Measurements from ENCODE around the gene SLC39A7.
A peak's percentile ranks its signal among the peaks of the same experiment; 100 is the strongest.

The SLC39A7 gene

GRCh38 chr6:33190504-33191107 is 10.1 kb upstream of the SLC39A7 start:
- no peak for DNase-seq (ENCODE audit: low read depth in 2 of 2)

- no peak for DNase-seq (ENCODE audit: low read depth in 2 of 2)
These were observed 9.1 kb upstream of the SLC39A7 start for GRCh38 chr6:33191383-33192104.

- DNase-seq (ENCODE audit: low read depth in 2 of 2) = no peak
These were observed 8.5 kb upstream of the SLC39A7 start, which contains the start of gene COL11A2 for GRCh38 chr6:33192105-33192646. TSS of gene COL11A2 (minus strand) at chr6:33192467. CDS start at chr6:33192240, 227 bp downstream.

DNA sequence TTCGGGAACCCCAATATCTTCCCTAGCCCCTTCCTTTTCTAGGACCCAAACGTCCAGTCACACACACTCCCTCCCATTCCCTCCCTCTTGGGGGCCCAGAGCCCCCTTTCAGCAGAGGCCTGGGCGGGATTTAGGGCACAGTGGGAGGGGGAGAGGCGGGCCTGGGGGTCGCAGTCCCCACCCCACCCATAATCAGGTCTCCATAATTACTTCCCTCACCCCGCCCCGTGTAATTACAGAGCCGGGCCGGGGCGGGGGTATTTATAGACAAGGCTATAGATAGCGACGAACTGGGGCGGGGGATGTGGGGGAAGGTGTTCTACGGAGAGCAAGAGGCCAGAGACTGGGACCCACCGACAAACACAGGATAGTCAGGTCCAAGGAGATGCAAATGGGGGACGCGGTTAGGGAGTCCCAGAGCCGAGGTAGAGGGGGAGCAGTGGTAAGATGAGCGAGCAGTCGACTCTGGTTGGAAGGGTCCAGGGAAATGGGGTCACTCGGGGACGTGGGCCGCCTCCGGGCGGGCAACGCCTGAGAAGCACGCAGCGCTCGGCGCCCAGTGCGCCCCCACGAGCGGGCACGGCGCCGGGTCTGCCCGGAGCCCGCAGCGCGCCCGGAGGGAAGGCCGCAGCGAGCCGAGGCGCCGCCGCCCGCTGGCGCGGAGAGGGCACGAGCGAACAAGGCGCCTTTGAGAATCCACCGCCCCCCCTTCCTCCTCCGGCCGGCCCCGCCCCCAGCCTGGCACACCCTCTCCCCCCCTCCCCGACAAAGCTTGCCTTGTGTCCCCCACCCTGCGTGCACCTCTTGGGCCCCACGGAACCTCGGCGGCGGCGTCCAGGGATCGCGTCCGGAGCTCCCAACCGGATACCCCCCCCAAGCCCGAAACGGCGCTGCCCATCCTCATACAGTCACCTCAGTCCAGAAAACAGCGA is 7.7 kb upstream of the SLC39A7 start:
- DNase-seq (ENCODE audit: low read depth in 2 of 2) = peak in 1 of 2 donors; percentile 39

DNA sequence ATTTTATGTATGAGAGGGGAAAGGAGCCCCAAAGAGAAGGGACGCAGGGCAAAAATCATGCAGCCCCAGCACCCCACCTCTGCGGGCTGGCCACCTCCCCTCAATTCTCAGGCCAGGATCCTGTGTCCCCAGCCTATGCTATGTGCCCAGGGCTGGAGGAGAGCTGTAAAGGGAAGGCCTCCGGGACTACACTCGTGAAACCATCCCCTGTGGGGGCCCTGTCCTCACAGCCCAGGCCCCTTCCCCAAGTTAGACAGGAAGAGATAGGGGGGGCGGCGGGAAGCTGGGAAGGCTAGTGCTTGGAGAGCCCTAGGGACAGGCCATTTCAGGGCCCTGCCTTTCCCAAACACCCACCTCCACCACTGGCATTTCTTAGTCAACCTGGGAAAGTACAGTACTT is 7.0 kb upstream of the SLC39A7 start:
- no peak for DNase-seq (ENCODE audit: low read depth in 2 of 2)

- no peak for DNase-seq (ENCODE audit: low read depth in 2 of 2)
These were observed 6.2 kb upstream of the SLC39A7 start for GRCh38 chr6:33194431-33194979.

GRCh38 chr6:33195304-33196165 is 5.1 kb upstream of the SLC39A7 start:
- no peak for DNase-seq (ENCODE audit: low read depth in 2 of 2)

GRCh38 chr6:33197431-33198048 is 3.1 kb upstream of the SLC39A7 start:
- no peak for DNase-seq (ENCODE audit: low read depth in 2 of 2)

DNA sequence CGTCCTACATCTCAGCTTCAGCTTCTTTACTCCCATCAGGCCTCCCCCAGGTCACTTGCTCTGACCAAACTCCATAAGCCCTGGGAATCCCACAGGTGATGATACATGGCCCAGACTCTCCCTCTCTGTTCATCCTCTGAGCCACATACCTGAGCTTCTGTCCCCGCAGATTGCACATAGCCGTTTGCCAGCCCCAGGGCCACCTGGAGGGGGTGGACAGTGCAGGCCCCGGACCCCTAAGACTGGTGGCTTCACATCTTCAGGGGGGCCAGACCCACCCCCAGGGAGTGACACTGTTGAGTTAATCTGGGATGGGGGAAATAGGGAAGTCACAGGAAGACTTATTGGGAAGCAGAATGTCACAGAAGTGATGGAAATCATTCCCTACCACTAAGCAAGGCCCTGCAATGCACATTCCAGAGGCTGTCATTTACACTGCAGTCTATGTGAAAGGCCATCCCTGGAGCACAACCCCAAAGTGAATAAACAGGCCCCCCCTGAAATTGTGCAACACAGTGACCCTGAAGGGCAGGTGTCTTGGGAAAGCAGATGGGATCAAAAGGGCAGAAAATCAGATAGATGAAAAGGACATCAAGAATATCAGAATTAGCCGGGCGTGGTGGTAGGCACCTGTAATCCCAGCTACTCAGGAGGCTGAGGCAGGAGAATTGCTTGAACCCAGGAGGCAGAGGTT is 2.4 kb upstream of the SLC39A7 start:
- no peak for DNase-seq (ENCODE audit: low read depth in 2 of 2)

DNA sequence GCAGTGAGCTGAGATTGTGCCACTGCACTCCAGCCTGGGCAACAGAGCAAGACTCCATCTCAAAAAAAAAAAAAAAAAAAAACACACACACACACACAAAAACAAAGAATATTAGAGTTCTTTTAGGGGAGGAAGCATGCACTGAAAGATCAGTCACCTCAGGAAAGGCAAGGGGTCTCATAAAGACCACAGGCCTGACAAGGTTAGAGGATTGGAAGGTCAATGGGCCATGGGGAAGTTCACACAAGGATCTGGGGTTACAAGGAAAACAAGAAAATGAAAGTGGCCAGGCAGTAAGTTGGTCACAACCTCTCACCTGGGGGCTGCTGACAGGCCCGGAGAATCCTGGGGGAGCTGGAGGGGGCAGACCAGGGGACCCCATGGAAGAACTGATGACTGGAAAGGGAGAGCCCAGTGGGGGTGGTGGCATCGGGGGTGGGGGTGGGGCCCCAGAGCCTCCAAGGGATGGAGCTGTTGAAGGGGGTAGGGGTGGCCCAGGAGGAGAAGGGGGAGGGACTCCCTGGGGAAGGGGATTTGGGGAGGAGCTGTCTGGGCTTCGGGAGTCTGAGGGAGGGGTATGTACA is 1.7 kb upstream of the SLC39A7 start:
- no peak for DNase-seq (ENCODE audit: low read depth in 2 of 2)

DNA sequence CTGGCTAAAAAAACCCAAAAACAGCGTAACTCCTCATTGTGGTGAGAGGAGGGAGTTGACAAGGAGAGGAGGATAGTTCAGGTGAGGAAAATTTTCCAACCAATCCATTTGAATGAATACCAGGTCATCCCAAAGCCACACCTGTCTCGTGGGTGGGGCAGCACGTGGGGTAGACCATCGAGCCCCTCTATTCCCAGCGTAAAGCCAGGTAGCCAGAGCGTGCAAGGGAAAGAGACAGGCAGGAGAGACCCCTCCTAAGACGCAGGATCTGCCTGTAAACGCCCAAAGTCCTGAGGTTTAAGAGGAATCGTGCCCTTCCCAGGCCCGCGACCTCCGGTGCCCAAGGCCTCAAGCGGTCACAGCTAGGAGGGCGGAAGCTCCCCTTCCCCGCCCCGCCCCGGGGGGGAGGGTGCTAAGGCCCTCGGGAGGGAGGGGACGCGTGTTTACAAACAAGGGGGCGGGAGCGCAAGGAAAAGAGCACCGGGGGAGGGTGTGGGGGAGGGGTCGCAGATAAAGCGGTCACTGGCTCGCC is 914 bp upstream of the SLC39A7 start:
- DNase-seq (ENCODE audit: low read depth in 2 of 2) = peak; percentile 36 to 68

DNA sequence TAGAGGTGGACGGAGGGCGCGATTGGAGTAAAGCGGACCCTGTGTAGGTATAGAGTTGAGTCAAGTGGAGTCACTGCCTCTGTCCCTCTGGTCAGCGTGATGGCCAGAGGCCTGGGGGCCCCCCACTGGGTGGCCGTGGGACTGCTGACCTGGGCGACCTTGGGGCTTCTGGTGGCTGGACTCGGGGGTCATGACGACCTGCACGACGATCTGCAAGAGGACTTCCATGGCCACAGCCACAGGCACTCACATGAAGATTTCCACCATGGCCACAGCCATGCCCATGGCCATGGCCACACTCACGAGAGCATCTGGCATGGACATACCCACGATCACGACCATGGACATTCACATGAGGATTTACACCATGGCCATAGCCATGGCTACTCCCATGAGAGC is 479 bp downstream of the SLC39A7 start:
- DNase-seq (ENCODE audit: low read depth in 2 of 2) = no peak

GRCh38 chr6:33201935-33202334 is 1.3 kb downstream of the SLC39A7 start:
- no peak for DNase-seq (ENCODE audit: low read depth in 2 of 2)

GRCh38 chr6:33202799-33203198 is 2.1 kb downstream of the SLC39A7 start:
- no peak for DNase-seq (ENCODE audit: low read depth in 2 of 2)

GRCh38 chr6:33203443-33204164 is 2.9 kb downstream of the SLC39A7 start:
- no peak for DNase-seq (ENCODE audit: low read depth in 2 of 2)

GRCh38 chr6:33204165-33204414 is 3.4 kb downstream of the SLC39A7 start:
- no peak for DNase-seq (ENCODE audit: low read depth in 2 of 2)

DNA sequence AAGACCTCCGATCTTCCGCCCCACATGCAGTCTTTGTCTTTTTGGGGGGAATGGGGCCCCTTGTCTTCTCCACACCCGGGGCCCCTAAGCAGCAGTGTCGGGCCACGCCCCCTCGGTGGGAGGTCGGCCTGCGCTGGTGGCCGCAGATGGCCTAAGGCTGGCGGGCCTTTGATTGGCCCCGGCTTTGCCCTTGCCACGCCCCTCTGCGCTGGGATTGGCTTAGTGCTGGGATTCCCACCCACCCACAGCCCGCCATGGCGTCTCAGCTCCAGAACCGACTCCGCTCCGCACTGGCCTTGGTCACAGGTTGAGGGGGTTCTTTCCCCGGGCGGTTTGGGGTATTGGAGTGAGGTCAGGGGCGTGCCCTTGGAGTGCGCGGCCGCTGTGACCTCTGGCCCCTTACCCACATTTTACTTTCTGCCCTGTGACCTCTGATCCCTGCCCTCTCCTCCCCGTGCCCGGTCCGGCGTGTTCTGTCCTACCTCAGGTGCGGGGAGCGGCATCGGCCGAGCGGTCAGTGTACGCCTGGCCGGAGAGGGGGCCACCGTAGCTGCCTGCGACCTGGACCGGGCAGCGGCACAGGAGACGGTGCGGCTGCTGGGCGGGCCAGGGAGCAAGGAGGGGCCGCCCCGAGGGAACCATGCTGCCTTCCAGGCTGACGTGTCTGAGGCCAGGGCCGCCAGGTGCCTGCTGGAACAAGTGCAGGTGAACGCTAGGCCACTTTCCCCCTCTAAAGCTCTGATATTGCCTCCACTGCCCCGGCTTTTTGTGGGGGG is 3.9 kb downstream of the SLC39A7 start, which contains the start of gene HSD17B8:
Gene HSD17B8 (plus strand): TSS at position 241 of the 776 bp plus-strand sequence. CDS start 14 bp downstream, at position 255.
- peak; percentile 80 to 91 for DNase-seq (ENCODE audit: low read depth in 2 of 2)

Measured in stimulated activated CD4-positive, alpha-beta T cell treated with anti-CD3 and anti-CD28 coated beads, Interleukin-1b, Interleukin-23, amount 100 ng/mL, for 4 hours (primary cell).